Peyer's patch (tissue), 4 donors: Measurements from ENCODE around the gene PPIL6. TPM values are rescaled to one million over a fixed set of nuclear protein-coding genes. Genes with fewer than 3 reads are reported as not detected.

Source experiments
- DNase-seq, 3 donors: peaks; one replicate each; pipeline ENCODE4 v3.0.0-alpha.2; 2017 to 2019
- H3K27ac ChIP-seq, 4 donors: fragments of 200-600 bp; sonication (generic); one replicate each; pipeline ENCODE4 v1.5.1; 2016 to 2019
- H3K27me3 ChIP-seq, 2 donors: fragments of 200-600 bp; sonication (generic); one replicate each; pipeline ENCODE4 v1.5.1; 2019
- H3K36me3 ChIP-seq, 3 donors: fragments of 200-600 bp; sonication (generic); one replicate each; pipeline ENCODE4 v1.5.1; 2016 to 2019
- H3K4me1 ChIP-seq, 4 donors: fragments of 200-600 bp; sonication (generic); one replicate each; pipeline ENCODE4 v1.5.1; 2016 to 2019
- H3K4me3 ChIP-seq, 4 donors: fragments of 200-600 bp; sonication (generic); 1 replicate in 3 of 4; 2 replicates in 1 of 4; pipeline ENCODE4 v1.5.1; 2016 to 2019; ENCODE audit warnings: mild to moderate bottlenecking in 1 of 4
- H3K9me3 ChIP-seq, 4 donors: fragments of 200-600 bp; sonication (generic); one replicate each; pipeline ENCODE4 v1.5.1; 2016 to 2019; ENCODE audit warnings: mild to moderate bottlenecking in 1 of 4
- CTCF ChIP-seq, 6 experiments: fragments of 450-650 bp in 4 of 6; fragments of 200-600 bp in 2 of 6; sonication (generic) in 1 of 6; IDR thresholded peaks; one replicate each; pipeline ENCODE4 v1.5.1; 2017 to 2019; ENCODE audit warnings: antibody characterized with exemption in 6 of 6, mild to moderate bottlenecking in 3 of 6, moderate library complexity in 1 of 6
- POLR2A ChIP-seq, 2 donors: fragments of 450-650 bp; IDR thresholded peaks; one replicate each; pipeline ENCODE4 v1.5.1; 2017; ENCODE audit warnings: antibody characterized with exemption in 2 of 2, mild to moderate bottlenecking in 2 of 2, moderate library complexity in 2 of 2
- total RNA-seq, 4 donors: library from RNA; depleted of rRNA; stranded (reverse); fragments of >200 nt; gene quantifications; one replicate each; pipeline ENCODE4 v1.1.0, GENCODE V29; 2016

Gene PPIL6
- total RNA-seq, 4 donors from 2014 or later = 0.27 to 0.53 TPM; not detected in 2

- TF ChIP-seq CTCF (IDR thresholded peaks at IDR 0.05) = no peak
- no peak for TF ChIP-seq POLR2A (IDR thresholded peaks at IDR 0.05)
- no peak overlapping the region for H3K27ac ChIP-seq
- DNase-seq = no peak
- H3K9me3 ChIP-seq = no peaks in the 10 kb centered on the region
- H3K4me3 ChIP-seq = no peak overlapping the region
- H3K4me1 ChIP-seq = peaks cover 0 to 6% (median 0%) of the 10 kb centered on the region in 4 donors
- H3K27me3 ChIP-seq = no peaks in the 10 kb centered on the region
- H3K36me3 ChIP-seq = no peaks in the 10 kb centered on the region
Measured at GRCh38 chr6:109389650-109390274, 50.7 kb downstream of the PPIL6 start.

- H3K27me3 ChIP-seq = no peaks in the 10 kb centered on the region
- DNase-seq = no peak
- no peaks in the 10 kb centered on the region for H3K36me3 ChIP-seq
- TF ChIP-seq CTCF (IDR thresholded peaks at IDR 0.05) (no peak), POLR2A (IDR thresholded peaks at IDR 0.05) (no peak)
- H3K27ac ChIP-seq = no peak overlapping the region
- H3K4me3 ChIP-seq = no peak overlapping the region
- no peaks in the 10 kb centered on the region for H3K9me3 ChIP-seq
- peaks cover 0 to 19% (median 1%) of the 10 kb centered on the region in 4 donors for H3K4me1 ChIP-seq
Measured at GRCh38 chr6:109388265-109388664, 52.2 kb downstream of the PPIL6 start.

- H3K9me3 ChIP-seq = no peaks in the 10 kb centered on the region
- DNase-seq = no peak
Measured at GRCh38 chr6:109383438-109383940, 56.9 kb downstream of the PPIL6 start.

DNA sequence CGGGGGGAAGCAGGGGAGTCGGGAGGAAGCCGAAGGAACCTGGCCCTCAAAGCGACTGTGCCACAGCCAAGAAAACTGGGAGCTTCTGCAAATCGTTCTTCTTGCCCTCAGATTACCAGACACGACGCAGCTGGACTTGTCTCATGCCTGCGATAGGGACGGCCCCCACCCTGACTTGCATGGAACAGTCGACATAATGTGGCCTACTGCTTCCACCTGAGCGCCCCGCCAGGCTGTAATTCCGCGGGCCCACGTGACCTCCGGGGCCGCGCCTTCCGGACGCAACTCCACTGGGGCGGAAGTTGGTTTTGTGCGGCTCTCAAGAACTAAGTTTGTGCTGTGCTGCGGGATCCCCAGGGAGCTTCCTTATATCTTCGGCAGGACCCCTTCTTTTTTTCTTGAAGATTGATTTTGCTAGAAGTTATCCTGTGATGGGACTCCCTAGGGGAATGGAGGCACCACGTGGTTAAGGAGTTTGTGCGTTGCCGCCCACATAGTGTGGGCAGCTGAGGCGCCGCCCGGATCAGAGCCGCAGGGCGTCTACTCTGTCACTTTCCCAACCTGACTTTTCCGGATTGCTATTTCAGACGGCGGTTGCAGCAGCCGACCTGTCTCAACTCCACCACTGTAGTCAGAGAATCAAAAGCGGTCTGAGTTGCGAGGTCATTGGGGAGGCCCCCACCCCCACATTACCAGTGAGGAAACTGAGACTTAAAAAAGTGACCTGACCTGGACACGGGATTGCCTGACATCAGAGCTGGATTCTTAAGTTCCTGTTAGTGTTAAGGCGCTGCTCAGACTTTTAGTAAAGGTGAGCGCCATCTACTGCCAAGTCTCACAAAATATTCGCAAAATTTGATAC lies 57.6 kb downstream of the PPIL6 start:
- Histone ChIP-seq H3K36me3 (peaks cover 0 to 8% (median 0%) of the 10 kb centered on the region in 3 donors), H3K9me3 (no peaks in the 10 kb centered on the region), H3K4me1 (peaks cover 0 to 40% (median 10%) of the 10 kb centered on the region in 4 donors), H3K27me3 (no peaks in the 10 kb centered on the region), H3K4me3 (peak overlapping the region; percentile 91 to 99 (median 92)), H3K27ac (peak overlapping the region; percentile 99 to 100 (median 100))
- TF ChIP-seq POLR2A (IDR thresholded peaks at IDR 0.05) (peak; percentile 46 to 72), CTCF (IDR thresholded peaks at IDR 0.05) (peak; percentile 14 to 86 (median 66))
- peak; percentile 93 to 97 (median 96) for DNase-seq

More at GRCh38 chr6:109383438-109383940, 56.9 kb downstream of the PPIL6 start:
- H3K27ac ChIP-seq = peak overlapping the region; percentile 99 to 100 (median 100)
- TF ChIP-seq CTCF (IDR thresholded peaks at IDR 0.05) = no peak
- TF ChIP-seq POLR2A (IDR thresholded peaks at IDR 0.05) = no peak
- peak overlapping the region in 3 of 4 donors; percentile 91 to 92 (median 91) for H3K4me3 ChIP-seq
- no peaks in the 10 kb centered on the region for H3K27me3 ChIP-seq
- peaks cover 0 to 1% (median 0%) of the 10 kb centered on the region in 3 donors for H3K36me3 ChIP-seq
- peaks cover 0 to 33% (median 10%) of the 10 kb centered on the region in 4 donors for H3K4me1 ChIP-seq

DNA sequence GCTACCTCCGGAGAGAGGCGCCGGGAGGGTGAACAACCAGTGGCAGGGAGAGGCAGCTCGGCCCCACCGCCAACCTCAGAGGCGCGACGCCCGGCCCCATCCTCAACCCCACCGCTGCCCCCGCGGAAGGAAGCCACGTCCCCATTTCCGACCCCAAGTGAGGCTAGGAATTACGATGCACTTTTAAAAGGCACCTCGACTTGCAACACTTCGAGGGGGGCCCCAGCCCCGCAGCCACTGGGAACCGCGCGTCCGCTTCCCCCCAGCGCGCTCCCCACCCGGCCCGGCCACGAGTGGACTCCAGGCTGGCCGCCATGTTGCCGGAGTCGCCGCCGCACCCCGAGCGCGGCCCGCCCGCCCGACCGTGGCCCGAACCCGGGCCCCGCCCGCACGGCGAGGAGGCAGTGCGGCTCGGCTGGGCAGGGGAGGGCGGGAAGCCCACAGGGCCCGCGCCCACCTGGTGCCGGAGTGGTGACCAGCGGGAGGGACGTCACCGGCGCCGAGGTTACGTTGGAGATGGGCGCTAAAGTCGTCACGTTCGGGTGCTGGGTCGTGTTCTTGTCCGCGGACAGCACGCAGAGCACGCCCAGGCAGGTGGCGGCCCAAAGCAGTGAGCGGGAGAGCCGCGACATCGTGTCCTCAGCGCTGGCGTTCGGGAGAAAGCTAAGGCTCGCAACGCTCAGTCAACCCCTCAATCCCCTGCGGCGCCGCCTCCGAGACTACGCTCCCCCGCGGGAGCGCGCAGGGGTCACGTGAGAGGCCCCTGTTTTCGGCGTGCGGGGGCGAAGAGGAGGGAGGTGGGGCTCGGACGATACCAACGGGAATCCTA lies 58.5 kb downstream of the PPIL6 start, which contains the start of gene CD164:
Gene CD164 (minus strand): TSS at position 721 of the 829 bp plus-strand sequence. CDS start 89 bp downstream, at position 632.
- Histone ChIP-seq H3K4me1 (peaks cover 0 to 46% (median 10%) of the 10 kb centered on the region in 4 donors), H3K27ac (peak within 1 kb of the TSS; percentile 99 to 100 (median 100)), H3K9me3 (no peaks in the 10 kb centered on the region), H3K4me3 (peak within 1 kb of the TSS; percentile 91 to 99 (median 92)), H3K27me3 (no peaks in the 10 kb centered on the region), H3K36me3 (peaks cover 0 to 16% (median 0%) of the 10 kb centered on the region in 3 donors)
- peak; percentile 94 to 97 (median 96) for DNase-seq
- TF ChIP-seq POLR2A (IDR thresholded peaks at IDR 0.05) = peak; percentile 98
- TF ChIP-seq CTCF (IDR thresholded peaks at IDR 0.05) = peak in 1 of 6 experiments; percentile 1
